IMR-90 (cell line): ENCODE results near the gene PMAIP1. TPM values are rescaled to one million over a fixed set of nuclear protein-coding genes. Genes with fewer than 3 reads are reported as not detected.

Experiments
- ATAC-seq: fragments of 200-7000 bp; cut with Tn5 transposase; 2 replicates; pipeline ENCODE4 v1.9.1; 2020; ENCODE audit warnings: low read depth, mild to moderate bottlenecking, moderate library complexity
- BruUV-seq: library from RNA; stranded (reverse); fragments of 400-500 nt; replicated peaks from 2 replicates; lab custom pipeline; 2021; lab: Mats Ljungman, UMichigan
- CTCF ChIA-PET: fragments of 300-600 bp; formaldehyde crosslinking; extraction: SDS; loops from one replicate; lab custom pipeline; 2021; ENCODE audit warnings: antibody characterized with exemption; lab: Yijun Ruan, JAX
- POLR2A ChIA-PET: fragments of 300-600 bp; sonication (Branson Sonifier 250); formaldehyde crosslinking; loops from one replicate; lab custom pipeline; 2022; ENCODE audit warnings: antibody characterized with exemption; ENCODE audit not compliant: unreplicated experiment; lab: Charles Lee
- DNase-seq: peaks from one replicate; pipeline ENCODE4 v3.0.0; 2013
- H2AFZ ChIP-seq: replicated peaks from 2 replicates; pipeline ENCODE3; 2013; ENCODE audit warnings: low read length, mild to moderate bottlenecking; ENCODE audit not compliant: poor library complexity
- H2AK5ac ChIP-seq: 2 replicates; pipeline ENCODE4 v1.6.1; 2013; ENCODE audit warnings: low read depth, low read length, inconsistent platforms
- H2AK9ac ChIP-seq: replicated peaks from 2 replicates; pipeline ENCODE3; 2013; ENCODE audit warnings: mild to moderate bottlenecking, low read depth, low read length, moderate library complexity; ENCODE audit not compliant: poor library complexity
- H2BK120ac ChIP-seq: 2 replicates; pipeline ENCODE4 v1.6.1; 2013; ENCODE audit warnings: low read depth, low read length, inconsistent platforms
- H2BK15ac ChIP-seq: 3 replicates; pipeline ENCODE4 v1.6.1; 2013; ENCODE audit warnings: low read depth, low read length, inconsistent platforms
- H2BK20ac ChIP-seq: 2 replicates; pipeline ENCODE4 v1.6.1; 2013; ENCODE audit warnings: low read depth, mild to moderate bottlenecking, inconsistent platforms, low read length, moderate library complexity
- H2BK5ac ChIP-seq: 2 replicates; pipeline ENCODE4 v1.6.1; 2013; ENCODE audit warnings: mild to moderate bottlenecking, low read depth, low read length, inconsistent platforms; ENCODE audit not compliant: poor library complexity, severe bottlenecking
- H3K14ac ChIP-seq: replicated peaks from 2 replicates; pipeline ENCODE4 v1.6.1; 2013; ENCODE audit warnings: low read depth, low read length, inconsistent platforms
- H3K18ac ChIP-seq: 2 replicates; pipeline ENCODE4 v1.6.1; 2013; ENCODE audit warnings: low read depth, low read length, control low read depth
- H3K23ac ChIP-seq: 2 replicates; pipeline ENCODE4 v1.6.1; 2013; ENCODE audit warnings: low read depth, low read length, inconsistent platforms
- H3K27ac ChIP-seq: 2 replicates; pipeline ENCODE4 v1.5.1; 2013; ENCODE audit warnings: mild to moderate bottlenecking, control low read depth, low read length; ENCODE audit not compliant: insufficient read depth
- H3K27me3 ChIP-seq: 2 replicates; pipeline ENCODE4 v1.6.1; 2013; ENCODE audit warnings: low read length; ENCODE audit not compliant: control insufficient read depth, insufficient read depth
- H3K36me3 ChIP-seq: 2 replicates; pipeline ENCODE4 v1.6.1; 2013; ENCODE audit warnings: low read length, mixed read lengths; ENCODE audit not compliant: control insufficient read depth, insufficient read depth
- H3K4ac ChIP-seq: 2 replicates; pipeline ENCODE4 v1.6.1; 2013; ENCODE audit warnings: low read depth, low read length, inconsistent platforms
- H3K4me1 ChIP-seq: 2 replicates; pipeline ENCODE4 v1.6.1; 2013; ENCODE audit warnings: low read length, mixed read lengths; ENCODE audit not compliant: control insufficient read depth, insufficient read depth
- H3K4me2 ChIP-seq: 2 replicates; pipeline ENCODE4 v1.6.1; 2013; ENCODE audit warnings: low read depth, mild to moderate bottlenecking, control low read depth, low read length, moderate library complexity
- H3K4me3 ChIP-seq: 2 replicates; pipeline ENCODE4 v1.5.1; 2013; ENCODE audit warnings: low read depth, mild to moderate bottlenecking, control low read depth, low read length, moderate library complexity; ENCODE audit not compliant: insufficient read depth
- H3K56ac ChIP-seq: 2 replicates; pipeline ENCODE4 v1.6.1; 2013; ENCODE audit warnings: low read length, inconsistent platforms; ENCODE audit not compliant: insufficient read depth; ENCODE audit errors: extremely low read depth
- H3K79me1 ChIP-seq, 2 experiments: 2 replicates each; pipeline ENCODE4 v1.6.1; 2013; ENCODE audit warnings: low read length in 2 of 2, inconsistent platforms in 1 of 2, low read depth in 1 of 2
- H3K9ac ChIP-seq: 2 replicates; pipeline ENCODE4 v1.6.1; 2013; ENCODE audit warnings: low read depth, low read length, control low read depth
- H3K9me1 ChIP-seq: 2 replicates; pipeline ENCODE4 v1.6.1; 2013; ENCODE audit warnings: low read length, inconsistent platforms; ENCODE audit not compliant: insufficient read depth
- H3K9me3 ChIP-seq: 2 replicates; pipeline ENCODE4 v1.6.1; 2013; ENCODE audit warnings: low read length; ENCODE audit not compliant: control insufficient read depth, insufficient read depth
- H4K20me1 ChIP-seq: 2 replicates; pipeline ENCODE4 v1.6.1; 2013; ENCODE audit warnings: low read length, inconsistent platforms; ENCODE audit not compliant: insufficient read depth
- H4K5ac ChIP-seq: 2 replicates; pipeline ENCODE4 v1.6.1; 2013; ENCODE audit warnings: mild to moderate bottlenecking, low read depth, low read length, control low read depth
- H4K8ac ChIP-seq, 2 experiments: 2 replicates each; pipeline ENCODE4 v1.6.1; 2013; ENCODE audit warnings: low read depth in 2 of 2, low read length in 2 of 2, control low read depth in 1 of 2, inconsistent platforms in 1 of 2
- H4K91ac ChIP-seq: 2 replicates; pipeline ENCODE4 v1.6.1; 2013; ENCODE audit warnings: low read depth, low read length, inconsistent platforms; ENCODE audit not compliant: insufficient read depth
- BHLHE40 ChIP-seq: fragments of 150-350 bp; IDR thresholded peaks from 2 replicates; pipeline ENCODE4 v1.6.1; 2016; ENCODE audit warnings: mild to moderate bottlenecking, low read depth, low read length
- CEBPB ChIP-seq: IDR thresholded peaks from 2 replicates; pipeline ENCODE4 v1.6.1; 2012; ENCODE audit warnings: low read depth, low read length, improper control_type of control experiment
- CHD1 ChIP-seq: IDR thresholded peaks from 2 replicates; pipeline ENCODE4 v1.6.1; 2012; ENCODE audit warnings: low read depth, low read length, improper control_type of control experiment
- FOS ChIP-seq: fragments of 150-350 bp; IDR thresholded peaks from 2 replicates; pipeline ENCODE4 v1.6.1; 2016; ENCODE audit warnings: low read depth, low read length
- MAFK ChIP-seq: IDR thresholded peaks from 2 replicates; pipeline ENCODE4 v1.6.1; 2012; ENCODE audit warnings: low read depth, low read length, improper control_type of control experiment
- MAZ ChIP-seq: IDR thresholded peaks from 2 replicates; pipeline ENCODE4 v1.6.1; 2012; ENCODE audit warnings: low read depth, mild to moderate bottlenecking, low read length, improper control_type of control experiment, moderate library complexity, borderline replicate concordance
- MXI1 ChIP-seq: IDR thresholded peaks from 2 replicates; pipeline ENCODE4 v1.6.1; 2012; ENCODE audit warnings: low read depth, mild to moderate bottlenecking, low read length, moderate library complexity, borderline replicate concordance
- NFE2L2 ChIP-seq: fragments of 150-350 bp; IDR thresholded peaks from 2 replicates; pipeline ENCODE4 v1.6.1; 2016; ENCODE audit warnings: low read depth, mild to moderate bottlenecking, low read length
- POLR2A ChIP-seq: IDR thresholded peaks from 2 replicates; pipeline ENCODE4 v1.6.1; 2012; ENCODE audit warnings: mild to moderate bottlenecking, low read depth, low read length
- RAD21 ChIP-seq: IDR thresholded peaks from 2 replicates; pipeline ENCODE4 v1.6.1; 2012; ENCODE audit warnings: low read length, improper control_type of control experiment
- RCOR1 ChIP-seq: IDR thresholded peaks from 2 replicates; pipeline ENCODE4 v1.6.1; 2012; ENCODE audit warnings: mild to moderate bottlenecking, low read length, improper control_type of control experiment; ENCODE audit not compliant: insufficient replicate concordance
- RFX5 ChIP-seq: IDR thresholded peaks from 2 replicates; pipeline ENCODE4 v1.8.0; 2012; ENCODE audit warnings: low read depth, mild to moderate bottlenecking, low read length, moderate library complexity
- SMC3 ChIP-seq: fragments of 150-350 bp; IDR thresholded peaks from 2 replicates; pipeline ENCODE4 v1.6.1; 2016; ENCODE audit warnings: low read depth, mild to moderate bottlenecking, antibody characterized with exemption, low read length, moderate library complexity
- WGBS, 2 experiments: methylation state at CpG; one replicate each; pipeline versions ENCODE4 v1.1.5 to v1.1.7; 2013; ENCODE audit warnings: missing lambda C conversion rate in 2 of 2; ENCODE audit not compliant: insufficient read length in 1 of 2; ENCODE audit errors: extremely low coverage in 2 of 2; 5-methylcytosine and 5-hydroxymethylcytosine counted together
- dilution Hi-C: fragments of 300-500 bp; cut with HindIII; formaldehyde crosslinking; loops from one replicate; pipeline ENCODE4 v1.14.3; 2018; ENCODE audit warnings: low sequenced_read_pairs; ENCODE audit not compliant: unreplicated experiment
- in situ Hi-C: fragments of 300-500 bp; cut with MboI; formaldehyde crosslinking; loops from 3 replicates; pipeline ENCODE4 v1.14.3; 2019; ENCODE audit warnings: low sequenced_read_pairs, inconsistent platforms, mixed read lengths
- intact Hi-C: fragments of 100-400 bp; cut with micrococcal nuclease; formaldehyde crosslinking; loops from 2 replicates; pipeline ENCODE4 v1.10.0; 2022
- polyA plus RNA-seq, 3 experiments: library from polyadenylated mRNA; depleted of rRNA; stranded (reverse); fragments of >200 nt; gene quantifications; 2 replicates each; pipeline ENCODE4 v1.2.3, GENCODE V29; 2012; ENCODE audit warnings: low replicate concordance in 1 of 3
- total RNA-seq: library from RNA; depleted of rRNA; stranded (reverse); fragments of >200 nt; gene quantifications from 2 replicates; pipeline ENCODE4 v1.2.3, GENCODE V29; 2012
- TF ChIP-seq, protein P1 (sequence below): conservative IDR thresholded peaks from 2 replicates; pipeline ENCODE4 v1.5.1; 2012; ENCODE audit warnings: mild to moderate bottlenecking, low read depth, low read length, improper control_type of control experiment
- TF ChIP-seq, protein P2 (sequence below): fragments of 150-350 bp; IDR thresholded peaks from 2 replicates; pipeline ENCODE4 v1.6.1; 2016; ENCODE audit warnings: low read depth, mild to moderate bottlenecking, low read length, moderate library complexity, borderline replicate concordance

Gene PMAIP1
- total and polyA plus RNA-seq, 2 of the 4 experiments (the other 2 are of a cell fraction): 14.0 to 30.1 TPM

DNA sequence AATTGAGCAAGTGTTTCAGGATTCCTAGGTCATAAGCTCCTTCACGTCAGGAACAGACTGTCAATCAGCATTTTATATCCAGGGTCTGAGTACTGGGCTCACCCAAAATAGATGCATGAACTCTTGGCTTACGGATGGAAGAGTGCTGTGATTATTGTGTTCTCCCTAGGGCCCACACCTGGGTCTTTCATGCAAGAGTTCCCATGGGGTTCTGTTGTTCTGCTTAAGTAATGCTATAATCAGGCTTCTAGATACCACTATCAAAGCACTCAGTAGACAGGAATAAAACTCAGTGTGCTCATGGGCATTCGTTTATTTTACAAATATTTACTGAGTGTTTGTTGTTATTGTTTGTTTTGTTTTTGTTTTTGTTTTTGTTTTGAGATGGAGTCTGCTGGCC is 46.4 kb upstream of the PMAIP1 start:
- DNase-seq (no peak), ATAC-seq (no peak)
- Histone ChIP-seq H2AK9ac (no peak overlapping the region), H2AK5ac (0 out of 2 replicates have a peak overlapping the region, but pooled peaks have one; percentile 5), H3K14ac (no peak overlapping the region), H3K23ac (no peak overlapping the region), H3K9me1 (0 out of 2 replicates have a peak, but pooled peaks cover 6% of the 10 kb centered on the region), H3K27ac (no peak overlapping the region), H3K4me3 (no peak overlapping the region), H4K91ac (no peak overlapping the region), H2BK5ac (no peak overlapping the region), H3K4me2 (no peak overlapping the region), H4K8ac (no peak overlapping the region), H3K9me3 (no peaks in the 10 kb centered on the region), H3K56ac (no peak overlapping the region), H2AFZ (no peak overlapping the region), H3K36me3 (no peaks in the 10 kb centered on the region), H3K4me1 (peaks cover 2% of the 10 kb centered on the region; the same call in 1 of the 2 replicates), H2BK120ac (no peak overlapping the region), H3K79me1 (no peaks in the 10 kb centered on the region), H2BK20ac (no peak overlapping the region), H4K20me1 (no peaks in the 10 kb centered on the region), H4K5ac (no peak overlapping the region), H3K18ac (no peak overlapping the region), H2BK15ac (no peak overlapping the region), H3K4ac (no peak overlapping the region), H3K27me3 (peaks cover 3% of the 10 kb centered on the region), H3K9ac (no peak overlapping the region)
- intact Hi-C loops: loop anchor here (5.0 kb wide), 1 partner anchor 694 kb away; no protein-coding TSS in a partner anchor
- dilution Hi-C loops: no loop called here
- POLR2A ChIA-PET: no interaction called here
- CTCF ChIA-PET: no interaction called here
- in situ Hi-C loops: loop anchor here (5.0 kb wide), 1 partner anchor 124 kb away; no protein-coding TSS in a partner anchor
- no CpG with 5 or more reads among the region's 3 CpGs for WGBS, 2 experiments
- BruUV-seq: no TSS peak
- TF ChIP-seq, protein P1, sequence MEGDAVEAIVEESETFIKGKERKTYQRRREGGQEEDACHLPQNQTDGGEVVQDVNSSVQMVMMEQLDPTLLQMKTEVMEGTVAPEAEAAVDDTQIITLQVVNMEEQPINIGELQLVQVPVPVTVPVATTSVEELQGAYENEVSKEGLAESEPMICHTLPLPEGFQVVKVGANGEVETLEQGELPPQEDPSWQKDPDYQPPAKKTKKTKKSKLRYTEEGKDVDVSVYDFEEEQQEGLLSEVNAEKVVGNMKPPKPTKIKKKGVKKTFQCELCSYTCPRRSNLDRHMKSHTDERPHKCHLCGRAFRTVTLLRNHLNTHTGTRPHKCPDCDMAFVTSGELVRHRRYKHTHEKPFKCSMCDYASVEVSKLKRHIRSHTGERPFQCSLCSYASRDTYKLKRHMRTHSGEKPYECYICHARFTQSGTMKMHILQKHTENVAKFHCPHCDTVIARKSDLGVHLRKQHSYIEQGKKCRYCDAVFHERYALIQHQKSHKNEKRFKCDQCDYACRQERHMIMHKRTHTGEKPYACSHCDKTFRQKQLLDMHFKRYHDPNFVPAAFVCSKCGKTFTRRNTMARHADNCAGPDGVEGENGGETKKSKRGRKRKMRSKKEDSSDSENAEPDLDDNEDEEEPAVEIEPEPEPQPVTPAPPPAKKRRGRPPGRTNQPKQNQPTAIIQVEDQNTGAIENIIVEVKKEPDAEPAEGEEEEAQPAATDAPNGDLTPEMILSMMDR: no peak
- TF ChIP-seq RAD21: no peak
- no peak for TF ChIP-seq BHLHE40
- no peak for TF ChIP-seq FOS
- TF ChIP-seq MAFK: no peak
- no peak for TF ChIP-seq SMC3
- TF ChIP-seq CEBPB: no peak
- TF ChIP-seq NFE2L2: no peak
- no peak for TF ChIP-seq MAZ
- TF ChIP-seq, protein P2, sequence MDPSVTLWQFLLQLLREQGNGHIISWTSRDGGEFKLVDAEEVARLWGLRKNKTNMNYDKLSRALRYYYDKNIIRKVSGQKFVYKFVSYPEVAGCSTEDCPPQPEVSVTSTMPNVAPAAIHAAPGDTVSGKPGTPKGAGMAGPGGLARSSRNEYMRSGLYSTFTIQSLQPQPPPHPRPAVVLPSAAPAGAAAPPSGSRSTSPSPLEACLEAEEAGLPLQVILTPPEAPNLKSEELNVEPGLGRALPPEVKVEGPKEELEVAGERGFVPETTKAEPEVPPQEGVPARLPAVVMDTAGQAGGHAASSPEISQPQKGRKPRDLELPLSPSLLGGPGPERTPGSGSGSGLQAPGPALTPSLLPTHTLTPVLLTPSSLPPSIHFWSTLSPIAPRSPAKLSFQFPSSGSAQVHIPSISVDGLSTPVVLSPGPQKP: no peak
- no peak for TF ChIP-seq RFX5
- no peak for TF ChIP-seq RCOR1
- no peak for TF ChIP-seq MXI1
- no peak for TF ChIP-seq POLR2A
- TF ChIP-seq CHD1: no peak
